Measurements from ENCODE around the gene LKAAEAR1.
A peak's percentile ranks its signal among the peaks of the same experiment; 100 is the strongest.

The LKAAEAR1 gene

DNA sequence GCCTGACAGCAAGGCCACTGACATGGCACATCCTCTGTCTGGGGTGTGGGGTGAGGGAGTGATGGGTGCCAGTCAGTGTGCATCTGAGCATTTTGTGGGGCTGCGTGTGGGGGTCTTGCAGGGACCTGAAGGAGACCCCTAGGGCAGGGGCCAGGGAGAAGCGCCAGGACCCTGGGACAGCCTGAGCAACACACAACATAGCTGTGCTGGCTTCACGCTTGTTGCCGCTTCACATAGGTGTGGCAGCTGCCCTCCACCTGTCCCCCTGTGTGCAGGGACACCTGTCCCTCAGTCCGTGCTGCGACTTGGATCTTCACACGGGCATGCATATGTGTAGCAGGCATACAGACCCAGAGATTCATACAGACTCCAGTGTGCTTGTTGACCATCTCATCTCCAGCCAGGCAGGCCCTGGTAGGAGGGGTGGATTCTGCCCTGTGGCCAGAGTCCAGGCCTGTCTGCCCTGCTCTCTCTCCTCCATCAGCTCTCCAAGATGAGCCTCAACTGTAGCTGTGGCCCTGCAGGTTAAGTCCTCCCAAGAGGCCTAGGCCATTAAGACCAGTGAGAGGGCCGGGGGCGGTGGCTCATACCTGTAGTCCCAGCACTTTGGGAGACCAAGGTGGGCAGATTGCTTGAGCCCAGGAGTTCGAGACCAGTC is 26.3 kb upstream of the LKAAEAR1 start:
- no peak for DNase-seq

DNA sequence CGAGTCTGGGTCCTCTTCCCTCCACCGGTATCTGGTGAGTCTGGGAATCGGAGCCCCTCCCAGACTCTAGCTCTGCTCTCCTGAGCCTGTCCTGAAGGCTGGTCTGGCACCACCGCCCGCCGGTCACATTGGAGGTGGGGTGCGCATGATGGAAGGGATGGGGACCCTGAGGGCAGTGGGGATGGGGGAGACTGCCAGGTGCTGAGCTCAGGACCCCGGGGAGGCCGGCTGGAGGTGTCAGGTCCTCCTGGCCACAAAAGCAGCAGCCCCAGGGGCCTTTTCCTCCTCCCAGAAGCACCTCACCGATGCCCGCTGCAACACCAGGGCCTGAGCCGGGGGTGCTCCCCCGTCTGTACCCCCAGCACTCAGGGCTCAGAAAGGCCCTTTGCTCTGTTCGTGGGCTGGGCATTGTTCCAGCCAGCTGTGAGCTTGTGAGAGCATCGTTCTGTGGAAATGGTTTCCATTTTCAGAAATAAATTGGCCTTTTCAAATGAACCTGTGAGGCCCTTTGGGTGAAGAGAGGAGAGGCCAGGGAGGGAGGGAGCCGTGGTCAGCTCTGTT is 25.7 kb upstream of the LKAAEAR1 start:
- DNase-seq, result no peak

DNA sequence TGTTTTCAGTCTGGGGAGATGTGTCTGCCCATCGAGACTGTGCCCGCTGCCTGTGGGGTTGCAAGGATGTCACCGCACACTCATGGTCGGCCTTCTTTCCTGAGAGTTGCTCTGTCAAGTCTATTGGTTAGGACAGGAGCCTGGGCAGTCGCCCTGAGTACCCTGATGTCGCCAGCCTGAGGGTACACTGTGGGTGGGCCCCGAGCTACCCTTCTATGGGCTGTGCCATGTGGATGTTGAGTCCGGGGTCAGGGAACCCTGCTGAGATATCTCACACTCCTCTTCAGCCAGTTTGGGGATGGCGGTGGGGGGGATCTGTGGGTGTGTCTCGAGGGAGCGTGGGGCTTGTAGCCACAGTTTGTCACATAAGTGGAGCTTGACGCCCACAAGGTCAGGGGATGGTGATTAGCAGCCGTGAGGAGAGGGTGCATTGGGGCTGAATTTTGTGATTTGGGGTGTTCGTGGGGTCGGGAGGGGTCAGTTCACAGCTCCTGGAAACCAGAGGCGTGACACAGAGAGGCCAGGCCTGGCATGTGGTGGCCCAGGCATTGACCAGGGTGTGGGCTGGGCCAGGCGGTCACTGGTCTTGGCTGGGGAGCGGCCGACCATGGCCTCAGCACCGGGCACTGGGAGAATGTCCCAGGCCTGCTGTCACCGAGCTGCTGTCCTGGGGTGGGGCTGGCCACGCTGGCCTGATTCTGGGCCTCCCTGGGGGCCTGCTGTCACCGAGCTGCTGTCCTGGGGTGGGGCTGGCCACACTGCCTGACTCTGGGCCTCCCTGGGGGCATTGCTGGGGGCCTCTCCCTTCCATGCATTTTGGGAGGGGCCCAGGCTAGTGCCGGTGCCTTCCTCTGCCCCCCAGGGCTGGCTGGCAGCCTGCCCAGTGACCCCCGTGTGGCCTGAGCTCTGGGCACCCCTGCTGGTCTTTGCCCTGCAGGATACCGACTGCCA is 24.8 kb upstream of the LKAAEAR1 start:
- DNase-seq, result no peak

DNA sequence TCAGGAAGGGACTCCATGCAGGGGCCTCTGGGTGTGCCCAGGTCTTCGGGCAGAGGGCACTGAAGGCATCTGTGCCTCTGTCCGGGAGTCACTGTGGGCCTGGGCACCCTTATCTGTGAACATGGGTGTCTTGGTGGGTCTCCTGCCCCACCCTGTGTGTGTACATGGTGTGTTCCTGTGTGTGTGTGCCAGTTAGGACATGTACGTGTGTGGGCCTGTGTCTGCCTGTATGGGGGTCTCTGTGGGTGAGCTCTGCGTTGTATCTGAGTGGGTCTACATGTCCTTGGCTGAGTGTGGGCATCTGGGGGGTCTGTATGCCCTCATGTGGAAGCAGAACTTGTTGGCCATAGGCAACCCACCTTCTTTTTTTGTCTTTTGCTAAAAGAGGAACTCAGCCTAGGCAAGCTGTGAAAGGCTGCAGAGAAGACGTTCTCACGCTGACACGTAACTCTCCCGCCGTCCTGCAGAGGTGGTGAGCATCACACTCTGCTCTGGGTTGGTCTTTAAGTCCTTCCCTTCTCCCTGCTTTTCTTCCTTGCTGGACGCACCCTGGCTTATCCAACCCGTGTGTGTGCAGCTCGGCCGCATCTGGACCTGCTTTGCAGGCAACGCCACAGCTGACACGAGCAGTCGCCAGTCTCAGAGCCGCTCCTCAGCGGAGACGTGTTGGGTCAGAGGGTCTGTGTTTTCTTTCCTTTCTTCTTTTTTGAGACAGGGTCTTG is 23.7 kb upstream of the LKAAEAR1 start:
- DNase-seq, result peak; percentile 66

DNA sequence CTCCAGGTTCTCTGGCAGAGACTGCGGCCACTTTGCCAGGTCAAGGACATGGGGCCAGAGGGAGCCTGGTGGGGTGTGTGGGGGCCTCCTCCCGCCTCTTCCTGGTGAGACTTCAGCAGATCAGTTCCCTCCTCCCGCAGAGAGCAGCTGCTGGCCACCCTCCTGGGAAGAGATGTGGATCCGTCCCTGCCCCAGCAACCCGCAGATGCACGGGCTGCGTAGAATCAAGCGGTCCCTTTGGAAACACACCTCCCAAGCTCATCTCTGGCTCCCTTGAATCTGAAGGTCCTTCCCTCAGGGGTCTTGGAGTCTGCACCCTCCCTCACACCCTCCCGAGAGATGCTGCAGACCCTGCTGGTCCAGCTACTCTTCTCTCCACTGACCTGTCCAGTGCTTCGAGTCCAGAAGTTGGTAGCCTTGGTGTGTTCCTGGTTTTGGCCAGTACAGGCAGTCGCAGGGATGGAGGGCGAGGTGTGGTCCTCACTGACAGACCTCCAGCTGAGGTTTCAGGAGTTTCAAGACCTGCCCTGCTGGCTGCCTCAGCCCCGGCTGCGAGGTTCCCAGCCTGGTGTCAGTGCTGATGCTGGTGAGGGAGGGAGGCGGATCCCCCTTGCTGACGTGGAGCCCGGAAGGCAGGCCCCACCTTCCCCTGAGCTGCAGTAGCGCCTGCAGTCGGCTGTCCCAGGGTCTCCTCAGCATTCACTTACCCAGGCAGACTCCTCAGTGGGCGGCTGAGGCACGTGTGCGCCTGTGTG is 23.0 kb upstream of the LKAAEAR1 start, which contains the start of gene NPBWR2:
TSS of gene NPBWR2 (minus strand) at position 585 of the 755 bp plus-strand sequence. CDS start 734 bp downstream, outside the sequence.
- no peak for DNase-seq

DNA sequence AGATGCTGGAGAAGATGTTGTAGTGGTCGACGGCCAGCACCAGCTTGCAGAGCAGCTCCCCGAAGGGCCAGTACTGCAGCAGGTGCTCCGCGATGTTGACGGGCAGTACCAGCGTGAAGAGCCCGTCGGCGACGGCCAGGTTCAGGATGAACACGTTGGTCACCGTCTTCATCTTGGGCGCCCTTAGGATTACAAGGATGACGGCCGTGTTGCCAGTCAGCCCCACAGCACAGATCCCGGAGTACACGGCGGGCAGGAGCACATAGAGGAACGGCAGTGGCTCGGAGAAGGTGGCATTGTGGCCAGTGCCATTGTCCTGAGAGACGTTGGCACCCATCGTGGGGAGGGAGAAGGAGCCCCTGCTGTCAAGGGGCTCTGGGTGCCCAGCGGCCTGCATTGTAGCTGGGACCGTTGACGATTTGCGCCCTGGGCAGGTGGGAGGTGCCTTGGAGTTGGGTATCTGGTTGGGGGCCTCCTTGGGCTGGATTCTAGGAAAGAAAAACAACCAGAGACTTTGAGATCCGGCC is 22.3 kb upstream of the LKAAEAR1 start:
- DNase-seq, result no peak

DNA sequence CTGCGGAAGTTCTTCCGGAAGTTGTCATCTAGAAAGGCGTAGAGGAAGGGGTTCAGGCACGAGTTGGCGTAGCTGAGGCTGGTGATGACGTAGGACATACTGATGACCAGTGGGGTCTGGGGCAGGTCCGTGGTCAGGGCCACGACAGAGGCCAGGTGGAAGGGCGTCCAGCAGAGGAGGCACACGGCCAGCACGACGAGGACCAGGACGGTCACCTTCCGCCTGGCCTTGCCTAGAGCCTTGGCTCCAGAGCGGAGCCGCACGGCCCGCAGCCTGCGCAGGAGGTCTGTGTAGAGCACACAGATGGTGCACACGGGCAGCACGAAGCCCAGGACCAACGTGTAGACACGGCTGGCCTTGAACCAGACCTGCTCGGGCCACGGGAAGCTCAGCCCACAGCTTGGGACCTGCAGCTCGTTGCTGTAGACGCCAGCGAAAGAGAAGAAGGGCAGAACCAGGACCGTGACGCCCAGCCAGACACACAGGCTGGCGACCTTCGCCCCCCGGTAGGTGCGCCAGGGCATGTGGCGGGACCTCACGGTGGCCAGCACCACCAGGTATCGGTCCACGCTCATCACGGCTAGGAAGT is 21.7 kb upstream of the LKAAEAR1 start:
- no peak for DNase-seq

DNA sequence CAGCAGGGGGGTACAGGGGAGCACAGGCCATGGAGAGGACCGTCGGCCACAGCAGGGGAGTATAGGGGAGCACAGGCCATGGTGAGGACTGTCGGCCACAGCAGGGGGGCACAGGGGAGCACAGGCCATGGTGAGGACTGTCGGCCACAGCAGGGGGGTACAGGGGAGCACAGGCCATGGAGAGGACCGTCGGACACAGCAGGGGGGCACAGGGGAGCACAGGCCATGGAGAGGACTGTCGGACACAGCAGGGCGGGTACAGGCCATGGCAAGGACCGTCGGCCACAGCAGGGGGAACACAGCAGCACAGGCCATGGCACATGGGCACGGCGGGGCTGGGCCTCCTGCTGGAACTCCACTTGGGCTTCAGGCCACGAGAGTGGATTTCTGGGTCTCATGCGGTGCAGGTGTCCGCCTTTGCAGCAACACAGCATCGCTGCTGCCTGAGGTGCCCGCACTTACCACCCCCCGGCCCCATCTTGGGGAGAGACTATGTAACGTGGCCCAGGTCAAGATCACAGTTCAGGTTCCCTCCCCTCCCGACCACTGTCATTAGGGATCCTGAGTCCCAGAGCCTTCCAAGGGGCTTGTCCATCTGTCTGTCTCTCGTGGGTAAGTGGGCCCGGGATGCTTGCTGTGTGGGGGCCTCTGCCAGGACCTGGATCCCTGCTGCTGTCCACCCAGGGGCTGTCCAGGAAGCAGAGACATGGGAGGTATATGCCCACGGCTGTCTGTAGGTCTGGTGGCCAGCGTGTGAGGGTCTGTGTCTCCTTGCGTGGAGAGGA is 20.7 kb upstream of the LKAAEAR1 start:
- no peak for DNase-seq

DNA sequence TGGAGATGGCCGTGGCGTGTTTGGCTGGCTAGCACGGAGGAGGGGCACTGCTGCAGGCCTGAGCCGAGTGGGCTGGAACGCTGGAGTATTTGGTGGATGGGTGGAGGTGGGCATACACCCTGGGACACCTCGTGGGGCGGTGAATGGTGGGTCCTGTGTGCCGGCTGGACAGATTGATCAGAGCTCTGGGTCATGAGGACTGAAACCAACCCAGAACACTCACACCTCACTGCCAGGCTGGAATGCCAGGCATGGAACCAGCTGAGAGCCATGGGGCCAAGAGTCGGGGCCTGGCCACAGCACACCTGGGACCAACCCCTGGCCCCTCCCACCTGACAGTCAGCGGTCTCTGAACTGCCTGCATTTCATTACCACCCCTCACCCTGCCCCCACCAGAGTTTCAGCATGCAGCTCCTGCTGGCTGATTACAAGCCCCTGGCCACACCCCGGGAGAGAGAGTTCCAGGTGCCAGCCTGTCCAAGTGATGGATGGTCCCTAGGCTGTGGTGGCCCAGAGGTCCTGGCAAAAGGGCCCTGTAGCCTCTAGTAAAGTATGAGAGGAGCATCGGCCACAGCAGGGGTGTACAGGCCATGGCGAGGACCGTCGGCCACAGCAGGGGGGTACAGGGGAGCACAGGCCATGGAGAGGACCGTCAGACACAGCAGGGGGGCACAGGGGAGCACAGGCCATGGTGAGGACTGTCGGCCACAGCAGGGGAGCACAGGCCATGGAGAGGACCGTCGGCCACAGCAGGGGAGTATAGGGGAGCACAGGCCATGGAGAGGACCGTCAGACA is 19.9 kb upstream of the LKAAEAR1 start:
- DNase-seq, result no peak

DNA sequence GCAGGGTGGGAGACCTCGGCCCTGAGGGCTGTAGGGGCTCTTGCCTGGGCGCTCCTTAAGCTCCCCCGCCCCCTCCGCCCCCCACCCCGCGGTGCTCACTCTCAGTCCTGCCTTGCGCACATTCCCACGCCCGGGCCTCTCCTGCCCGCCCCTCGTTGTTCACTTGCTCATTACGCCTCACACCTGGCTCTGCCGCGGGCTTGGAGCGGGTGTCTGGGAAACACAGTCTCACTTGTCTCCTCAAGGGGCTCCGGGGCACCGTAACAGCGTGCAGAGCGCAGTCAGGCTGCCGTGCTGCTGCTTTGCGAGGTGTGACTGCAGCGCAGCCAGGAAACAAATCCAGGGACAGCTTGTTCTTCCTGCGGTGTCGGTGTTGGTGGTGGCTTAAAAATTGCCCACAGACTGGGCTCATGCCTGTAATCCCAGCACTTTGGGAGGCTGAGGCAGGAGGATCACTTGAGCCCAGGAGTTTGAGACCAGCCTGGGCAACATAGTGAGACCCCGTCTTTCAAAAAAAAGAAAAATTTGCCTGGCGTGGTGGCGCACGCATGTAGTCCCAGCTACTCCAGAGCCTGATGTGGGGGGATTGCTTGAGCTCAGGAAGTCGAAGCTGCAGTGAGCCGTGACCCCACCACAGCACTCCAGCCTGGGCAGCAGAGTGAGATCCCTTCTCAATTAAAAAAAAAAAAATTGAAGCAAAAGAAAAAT is 18.6 kb upstream of the LKAAEAR1 start:
- DNase-seq, result no peak

DNA sequence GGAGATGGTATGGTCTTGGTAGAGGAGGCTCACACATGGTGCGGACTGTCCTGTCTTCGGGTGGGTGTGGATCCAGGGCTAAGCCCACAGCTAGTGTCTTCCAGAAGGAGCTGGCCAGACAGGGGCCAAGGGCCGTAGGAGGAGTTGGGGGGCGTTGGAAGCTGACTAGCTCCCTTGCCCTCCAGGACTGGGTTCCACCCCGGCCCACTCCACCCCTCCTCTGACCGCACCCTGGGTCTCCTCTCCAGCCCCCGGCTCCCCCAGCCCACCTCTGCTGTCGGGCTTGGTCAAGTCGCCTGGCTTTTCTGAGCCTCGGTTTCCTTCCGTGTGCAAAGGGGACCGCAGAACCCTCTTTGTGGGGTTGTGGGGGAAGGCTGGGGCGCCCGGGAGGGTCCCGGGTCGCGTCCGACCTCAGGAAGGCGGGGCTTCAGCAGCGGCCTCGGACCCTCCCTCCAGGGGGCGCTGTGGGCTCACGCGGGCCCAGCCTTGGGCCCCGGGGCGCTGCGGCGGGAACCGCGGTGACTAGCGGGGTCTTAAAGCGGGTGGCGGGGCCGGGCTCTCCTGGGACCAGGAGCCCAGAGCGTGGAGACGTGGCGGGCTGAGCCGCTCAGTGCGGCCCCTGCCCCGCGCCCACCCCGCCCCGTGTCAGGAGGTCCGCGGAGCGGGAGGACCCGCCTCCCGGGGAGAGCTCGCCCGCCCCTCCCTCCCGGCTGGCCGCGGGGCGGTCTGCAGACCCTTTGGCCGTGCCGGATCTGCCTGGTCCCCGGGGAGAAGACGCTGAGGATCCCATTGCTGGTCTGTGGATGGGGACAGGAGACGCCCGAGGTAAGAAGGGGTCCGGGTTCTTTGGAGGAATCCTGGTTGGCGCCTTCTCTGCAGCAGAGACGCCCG is 17.8 kb upstream of the LKAAEAR1 start:
- DNase-seq, result peak; percentile 70

DNA sequence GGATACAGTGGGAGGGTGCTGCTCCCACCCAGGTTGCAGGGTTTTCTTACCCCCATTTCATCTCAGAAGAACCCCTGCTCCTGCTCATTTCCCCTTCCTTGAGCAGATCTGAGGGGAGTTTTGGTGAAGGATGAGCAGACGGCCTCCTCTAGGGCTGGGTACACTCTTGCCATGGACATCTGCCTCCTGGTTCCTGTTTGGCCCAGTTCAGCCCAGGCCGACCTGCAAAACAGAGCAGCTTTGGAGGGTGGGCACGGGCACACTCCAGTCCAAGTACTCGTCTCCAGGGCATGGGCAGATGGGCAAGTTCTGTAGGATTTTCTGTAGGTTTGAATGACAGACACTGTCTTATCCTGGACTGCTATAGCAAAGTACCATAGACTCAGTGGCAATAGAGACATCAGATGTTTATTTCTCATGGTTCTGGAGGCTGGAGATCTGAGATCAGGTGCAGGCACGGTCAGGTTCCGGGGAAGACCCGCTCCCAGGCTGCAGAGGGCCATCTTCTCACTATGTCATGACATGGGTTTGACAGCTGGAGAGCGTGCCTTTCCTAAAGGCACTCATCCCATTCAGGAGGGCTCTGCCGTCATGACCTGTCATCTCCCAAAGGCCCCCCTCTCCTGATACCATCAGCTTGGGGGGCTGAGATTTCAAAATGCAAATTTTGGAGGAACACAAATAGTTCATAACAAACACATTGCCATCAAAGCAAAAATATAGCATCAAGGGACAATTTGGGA is 16.9 kb upstream of the LKAAEAR1 start:
- DNase-seq, result no peak

DNA sequence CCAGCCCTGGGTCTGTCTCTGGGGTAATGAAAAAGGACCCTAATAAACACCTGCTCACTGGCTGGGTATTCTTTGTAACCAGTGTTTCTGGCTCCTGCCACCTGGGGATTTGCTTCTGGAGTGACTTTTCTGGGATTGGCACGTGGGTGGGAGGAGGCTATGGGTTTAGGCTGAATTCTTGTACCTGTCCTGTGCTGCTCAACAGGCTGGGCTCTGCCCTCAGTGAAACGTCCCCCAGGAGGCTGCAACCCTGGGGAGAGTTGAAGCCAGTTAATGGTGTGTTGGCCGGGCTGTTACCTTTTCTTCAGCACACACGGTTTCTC is 16.3 kb upstream of the LKAAEAR1 start:
- DNase-seq, result no peak

DNA sequence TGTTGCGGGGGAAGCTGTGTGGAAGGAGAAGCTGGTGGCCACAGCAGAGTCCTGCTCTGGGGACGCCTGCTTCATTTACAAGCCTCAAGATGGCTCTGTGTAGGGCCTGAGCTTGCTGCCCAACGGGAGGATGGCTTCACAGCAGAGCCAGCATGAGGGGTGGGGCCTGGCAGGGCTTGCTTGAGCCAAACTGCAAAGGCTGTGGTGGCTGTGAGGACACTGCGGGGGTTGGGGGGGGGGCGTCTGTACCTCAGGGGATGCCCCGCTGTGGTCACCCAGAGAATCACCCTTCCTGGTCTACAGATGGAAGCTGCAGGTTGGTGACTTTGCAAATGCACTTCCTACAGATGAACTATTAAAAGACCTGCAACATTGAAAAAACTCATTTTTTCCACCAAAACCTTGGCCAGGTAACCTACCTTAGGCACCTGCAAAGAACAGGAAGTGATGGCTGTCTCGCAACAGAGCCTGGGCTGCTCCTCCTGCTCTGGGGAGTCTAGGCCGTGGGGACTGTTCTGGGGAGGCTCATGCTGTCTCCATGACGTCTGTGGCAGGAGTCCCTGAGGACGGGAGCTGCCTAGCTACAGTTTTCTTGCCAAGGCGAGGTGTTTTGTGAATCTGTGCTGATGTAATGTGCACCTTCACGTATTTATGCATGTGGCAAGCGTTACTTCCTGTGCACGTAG is 15.8 kb upstream of the LKAAEAR1 start:
- DNase-seq, result no peak

DNA sequence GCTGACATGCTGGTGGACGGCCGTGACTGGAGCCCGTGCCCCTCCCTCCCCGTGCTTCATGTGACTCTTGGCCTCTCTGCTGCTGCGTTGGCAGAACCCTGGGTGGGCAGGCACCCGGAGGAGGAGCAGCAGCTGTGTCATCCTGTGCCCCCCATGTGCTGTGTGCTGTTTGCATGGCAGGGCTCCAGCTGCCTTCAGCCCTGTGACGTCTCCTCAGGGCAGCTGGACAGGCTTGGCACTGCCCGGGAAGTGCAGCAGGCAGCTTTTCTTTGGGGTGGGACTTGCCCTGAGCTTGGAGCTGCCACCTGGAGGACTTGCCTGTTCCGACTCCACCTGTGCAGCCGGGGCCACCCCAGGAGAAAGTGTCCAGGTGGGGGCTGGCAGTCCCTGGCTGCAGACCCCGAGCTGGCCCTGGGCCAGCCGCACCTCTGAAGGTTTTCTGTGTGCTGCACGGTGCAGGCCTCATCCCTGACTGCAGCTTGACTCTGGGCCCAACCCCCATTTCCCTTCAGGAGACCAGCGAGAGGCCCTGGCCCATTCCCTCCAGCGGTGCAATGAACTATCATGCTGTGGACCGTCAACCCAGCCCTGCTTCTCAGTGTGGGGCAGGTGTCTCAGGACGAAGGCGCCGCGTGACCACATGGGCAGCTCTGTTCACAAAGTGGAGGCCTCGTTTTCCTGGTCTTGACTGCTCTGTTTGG is 15.0 kb upstream of the LKAAEAR1 start:
- no peak for DNase-seq

DNA sequence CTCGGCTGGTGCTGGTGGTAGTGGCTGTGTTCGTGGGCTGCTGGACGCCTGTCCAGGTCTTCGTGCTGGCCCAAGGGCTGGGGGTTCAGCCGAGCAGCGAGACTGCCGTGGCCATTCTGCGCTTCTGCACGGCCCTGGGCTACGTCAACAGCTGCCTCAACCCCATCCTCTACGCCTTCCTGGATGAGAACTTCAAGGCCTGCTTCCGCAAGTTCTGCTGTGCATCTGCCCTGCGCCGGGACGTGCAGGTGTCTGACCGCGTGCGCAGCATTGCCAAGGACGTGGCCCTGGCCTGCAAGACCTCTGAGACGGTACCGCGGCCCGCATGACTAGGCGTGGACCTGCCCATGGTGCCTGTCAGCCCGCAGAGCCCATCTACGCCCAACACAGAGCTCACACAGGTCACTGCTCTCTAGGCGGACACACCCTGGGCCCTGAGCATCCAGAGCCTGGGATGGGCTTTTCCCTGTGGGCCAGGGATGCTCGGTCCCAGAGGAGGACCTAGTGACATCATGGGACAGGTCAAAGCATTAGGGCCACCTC is 14.3 kb upstream of the LKAAEAR1 start:
- no peak for DNase-seq

Data from suppressor macrophage treated with lipopolysaccharide for 4 hours (primary cell).